CD4-positive, alpha-beta T cell treated with Interleukin-4 for 4 hours (primary cell): Measurements from ENCODE around the gene PRODH2.

Experiments used
- DNase-seq: peaks from one replicate; pipeline ENCODE4 v3.0.0-alpha.2; 2020

Gene PRODH2

DNA sequence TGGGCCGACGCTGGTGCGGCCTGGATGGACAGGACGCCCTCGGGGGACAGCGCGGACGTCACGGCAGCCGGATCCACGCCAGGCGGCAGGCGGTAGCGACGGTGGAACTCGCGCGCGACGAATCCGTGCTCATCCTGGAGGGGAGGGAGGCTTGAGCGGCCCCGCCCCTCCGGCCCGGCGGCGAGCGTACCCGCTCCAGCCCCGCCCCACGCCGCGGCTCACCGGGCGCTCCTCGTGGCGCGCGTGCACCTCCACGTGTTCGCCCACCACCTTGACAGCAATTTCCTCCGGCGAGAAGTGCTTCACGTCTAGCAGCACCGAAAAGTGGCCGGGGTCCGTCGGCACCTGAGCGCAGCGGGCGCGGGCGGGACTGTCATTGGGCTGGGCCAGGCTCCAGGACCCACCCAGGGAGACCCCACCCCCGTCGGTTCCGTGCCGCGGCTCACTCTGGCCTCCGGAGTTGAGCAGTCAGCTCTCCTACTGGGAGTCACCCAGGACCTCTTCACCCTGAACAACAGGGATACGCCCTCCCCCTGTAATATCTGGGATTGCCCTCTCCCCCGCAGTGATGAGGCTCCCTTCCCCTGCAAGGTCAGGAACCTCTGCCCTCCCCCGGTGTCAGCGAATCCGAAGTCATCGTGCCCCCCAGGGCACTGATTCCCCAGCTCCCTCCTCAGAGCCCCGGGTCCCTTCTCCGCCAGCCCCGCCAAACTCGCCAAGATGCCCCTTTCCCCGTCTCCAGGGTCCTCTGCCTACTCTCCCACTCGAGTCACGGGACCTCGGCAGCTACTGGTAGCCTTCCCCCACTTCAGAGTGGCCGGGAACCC lies 56.9 kb downstream of the PRODH2 start:
- DNase-seq, result peak; percentile 42

- no peak for DNase-seq
Measured at GRCh38 chr19:35755131-35755549, 57.5 kb downstream of the PRODH2 start.

DNA sequence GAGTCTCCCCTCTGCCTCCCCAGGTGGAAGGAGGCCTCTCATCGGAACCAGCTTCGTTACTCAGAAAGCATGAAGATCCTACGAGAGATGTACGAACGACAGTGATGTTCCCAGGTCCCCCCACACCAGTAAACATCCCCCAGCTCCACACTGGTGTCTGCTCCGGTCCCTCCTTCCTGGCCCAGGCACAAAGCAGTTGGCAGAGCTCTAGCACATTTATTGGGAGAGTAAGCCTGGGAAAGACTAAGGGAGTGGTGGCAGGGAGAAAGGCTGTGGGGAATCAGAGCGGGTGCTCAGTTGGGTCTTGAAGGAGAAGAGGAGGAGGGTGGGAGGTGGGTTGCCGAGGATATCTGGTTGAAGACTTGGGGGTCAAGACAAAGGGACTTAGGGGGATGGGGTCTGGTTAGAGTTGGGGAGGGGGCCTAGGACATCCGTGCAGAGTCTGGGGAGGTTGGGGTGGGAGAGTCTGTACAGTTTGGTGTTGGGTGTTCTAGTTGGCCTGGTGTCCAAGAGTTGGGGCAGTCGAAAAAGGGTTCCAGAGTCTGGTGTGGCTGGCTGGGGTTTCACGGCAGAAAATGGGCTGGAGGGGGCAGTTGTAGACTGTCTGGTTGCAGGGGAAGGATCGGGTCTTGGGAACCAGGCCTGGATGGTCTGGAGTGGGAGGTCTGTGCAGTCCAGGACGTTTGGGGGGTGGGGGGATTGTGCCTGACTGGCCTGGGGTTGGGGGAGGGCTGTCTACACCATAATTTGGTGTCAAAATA lies 58.1 kb downstream of the PRODH2 start:
- DNase-seq, result no peak

- DNase-seq, result no peak
Measured at GRCh38 chr19:35753634-35754369, 58.8 kb downstream of the PRODH2 start.

GRCh38 chr19:35752746-35753350 lies 59.8 kb downstream of the PRODH2 start:
- DNase-seq, result no peak

DNA sequence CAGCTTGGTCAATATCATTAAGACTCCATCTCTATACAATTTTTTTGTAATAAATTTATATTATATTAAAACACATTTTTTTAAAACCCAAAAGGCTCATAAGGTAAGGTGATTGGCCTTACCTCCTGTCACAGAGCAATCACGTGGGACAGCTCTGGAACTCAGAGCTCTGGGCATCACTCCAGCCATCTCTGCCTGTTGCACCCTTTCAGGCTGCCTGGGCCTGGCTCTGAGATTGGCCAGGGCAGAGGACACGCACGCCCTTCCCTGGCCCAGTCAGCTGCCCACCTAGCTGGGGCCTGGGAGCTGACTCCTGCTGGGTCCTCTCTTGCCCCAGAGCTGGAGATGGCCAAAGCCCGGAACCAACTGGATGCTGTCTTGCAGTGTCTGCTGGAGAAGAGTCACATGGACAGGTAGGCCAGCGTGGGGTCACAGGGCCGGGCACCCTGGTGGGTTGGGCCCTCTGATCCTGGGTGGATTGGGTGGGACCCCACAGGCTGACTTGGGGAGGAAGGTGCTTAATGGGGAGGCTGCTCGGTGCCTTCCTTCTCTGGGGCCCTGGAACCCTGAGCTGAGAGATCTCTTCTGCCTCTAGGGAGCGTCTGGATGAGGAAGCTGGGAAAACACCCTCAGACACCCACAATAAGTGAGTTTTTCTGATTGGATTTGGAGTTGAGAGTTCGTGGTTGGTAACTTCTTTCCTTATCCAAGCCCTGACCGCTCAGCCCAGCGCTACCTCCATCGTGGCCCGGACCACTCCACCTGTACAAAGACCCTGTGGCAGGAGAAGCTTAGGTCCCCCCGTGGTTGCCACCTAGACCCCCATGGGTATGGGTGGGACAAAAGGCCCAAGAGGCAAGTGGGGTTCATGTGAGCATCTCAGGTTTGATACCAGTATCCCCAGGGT lies 60.6 kb downstream of the PRODH2 start:
- DNase-seq, result no peak

GRCh38 chr19:35750167-35750566 lies 62.5 kb downstream of the PRODH2 start:
- no peak for DNase-seq
